ENCODE measurements around the gene STK17B.
"Not testable (repeated sequence)": the region's sequence is repeated elsewhere in the genome, so short reads cannot be mapped to it uniquely, and the experiment has no call there.

The STK17B gene
- 1,400 to 1,720 reads per million in 2 donors for total RNA-seq

GRCh38 chr2:196171248-196171871, at the start of gene STK17B:
Gene STK17B, minus strand, starts transcription at chr2:196171578. Its CDS starts 8,195 bp downstream, at chr2:196163383.
- peak; percentile 92 to 98 (median 96) for DNase-seq

GRCh38 chr2:196220671-196221070, 49.3 kb upstream of the STK17B start:
- peak in 1 of 5 experiments; percentile 47 for DNase-seq

- no peak for DNase-seq
Observed at GRCh38 chr2:196219671-196220070, 48.3 kb upstream of the STK17B start.

- DNase-seq: no peak
Observed at GRCh38 chr2:196218106-196218505, 46.7 kb upstream of the STK17B start.

- no peak for DNase-seq
Observed at GRCh38 chr2:196217116-196217515, 45.7 kb upstream of the STK17B start.

GRCh38 chr2:196215376-196215775, 44.0 kb upstream of the STK17B start:
- no peak for DNase-seq

GRCh38 chr2:196214156-196214555, 42.8 kb upstream of the STK17B start:
- DNase-seq: no peak

GRCh38 chr2:196213252-196213980, 42.0 kb upstream of the STK17B start:
- DNase-seq: no peak

GRCh38 chr2:196208915-196209314, 37.5 kb upstream of the STK17B start:
- DNase-seq: no peak

- DNase-seq: no peak
Observed at GRCh38 chr2:196206804-196207203, 35.4 kb upstream of the STK17B start.

GRCh38 chr2:196205881-196206435, 34.6 kb upstream of the STK17B start:
- no peak for DNase-seq

- no peak for DNase-seq
Observed at GRCh38 chr2:196205011-196205766, 33.8 kb upstream of the STK17B start.

- DNase-seq: peak in 1 of 5 experiments; percentile 62
Observed at GRCh38 chr2:196201229-196202009, 30.0 kb upstream of the STK17B start.

- peak in 3 of 5 experiments; percentile 5 to 96 (median 23) for DNase-seq
Observed at GRCh38 chr2:196200557-196200956, 29.2 kb upstream of the STK17B start.

- DNase-seq: no peak
Observed at GRCh38 chr2:196195758-196196157, 24.4 kb upstream of the STK17B start.

- DNase-seq: peak in 1 of 5 experiments; percentile 85
Observed at GRCh38 chr2:196195302-196195701, 23.9 kb upstream of the STK17B start.

- peak in 1 of 5 experiments; percentile 35 for DNase-seq
Observed at GRCh38 chr2:196191541-196191940, 20.2 kb upstream of the STK17B start.

GRCh38 chr2:196187898-196188458, 16.6 kb upstream of the STK17B start:
- DNase-seq: no peak

GRCh38 chr2:196187175-196187700, 15.9 kb upstream of the STK17B start:
- DNase-seq: not testable (repeated sequence)

- DNase-seq: no peak
Observed at GRCh38 chr2:196186266-196186980, 15.0 kb upstream of the STK17B start.

- peak in 1 of 5 experiments; percentile 41 for DNase-seq
Observed at GRCh38 chr2:196184921-196185320, 13.5 kb upstream of the STK17B start.

Data from T-helper 2 cell (primary cell).